ENCODE results near the gene RNF8.
A peak's percentile ranks its signal among the peaks of the same experiment; 100 is the strongest.

RNF8 gene

DNA sequence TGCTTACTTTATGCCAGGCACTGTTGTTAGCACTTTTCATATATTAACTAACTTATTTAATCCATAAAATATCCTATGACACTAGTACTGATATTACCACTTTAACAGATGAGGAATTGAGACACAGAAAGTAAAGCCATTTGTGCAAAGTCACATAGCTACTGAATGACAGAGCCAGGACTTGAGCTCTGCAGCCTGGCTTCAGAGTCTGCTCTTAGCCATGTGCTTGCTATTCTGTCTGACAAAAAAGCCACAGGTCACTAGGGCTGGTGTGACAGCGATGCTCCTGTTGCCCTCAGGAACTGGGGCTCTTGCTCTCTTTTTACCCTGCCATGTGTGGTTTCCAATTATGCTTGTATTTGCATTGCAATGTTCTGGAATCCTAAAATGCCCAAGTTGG lies 44.7 kb upstream of the RNF8 start:
- Histone ChIP-seq H3K9ac (ENCODE audit: insufficient read length, low read depth) (no peak overlapping the region), H3K4me3 (ENCODE audit: insufficient read length, low read depth) (no peak overlapping the region), H3K27me3 (ENCODE audit: insufficient read depth, insufficient read length) (no peaks in the 10 kb centered on the region), H3K4me1 (ENCODE audit: insufficient read depth, insufficient read length) (no peaks in the 10 kb centered on the region), H3K36me3 (ENCODE audit: insufficient read depth, insufficient read length, low read length) (peaks cover 32% of the 10 kb centered on the region), H3K9me3 (ENCODE audit: insufficient read depth, low read length) (no peaks in the 10 kb centered on the region)
- no peak for TF ChIP-seq SUZ12 (IDR thresholded peaks at IDR 0.05; ENCODE audit: extremely low read depth, insufficient read depth, insufficient read length)
- no peak for TF ChIP-seq YY1 (IDR thresholded peaks at IDR 0.05; ENCODE audit: insufficient read depth, insufficient read length)
- TF ChIP-seq ZNF274 (IDR thresholded peaks at IDR 0.05; ENCODE audit: low read depth, low read length): no peak
- no peak for DNase-seq (ENCODE audit: low read depth, low spot score)

DNA sequence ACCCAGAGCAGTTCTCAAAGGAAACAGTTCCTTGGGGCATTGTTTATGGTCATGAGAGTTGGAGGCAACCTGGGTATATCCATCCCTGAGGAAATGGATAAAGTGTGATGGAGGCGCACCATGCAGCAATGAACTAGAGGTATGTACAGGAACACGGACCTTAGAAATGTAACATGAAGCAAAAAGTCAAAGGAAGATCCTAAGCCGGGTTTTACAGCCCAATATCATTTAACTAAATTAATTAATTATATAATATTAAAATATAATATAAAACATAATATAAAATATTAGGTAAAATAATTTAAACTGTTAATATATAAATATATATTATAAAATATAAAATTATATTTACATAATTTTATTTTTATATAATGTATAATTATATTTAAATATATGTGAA lies 44.1 kb upstream of the RNF8 start:
- TF ChIP-seq YY1 (IDR thresholded peaks at IDR 0.05; ENCODE audit: insufficient read depth, insufficient read length): no peak
- no peak for TF ChIP-seq SUZ12 (IDR thresholded peaks at IDR 0.05; ENCODE audit: extremely low read depth, insufficient read depth, insufficient read length)
- H3K4me3 ChIP-seq (ENCODE audit: insufficient read length, low read depth): no peak overlapping the region
- H3K27me3 ChIP-seq (ENCODE audit: insufficient read depth, insufficient read length): no peaks in the 10 kb centered on the region
- no peak for DNase-seq (ENCODE audit: low read depth, low spot score)
- no peaks in the 10 kb centered on the region for H3K9me3 ChIP-seq (ENCODE audit: insufficient read depth, low read length)
- peaks cover 36% of the 10 kb centered on the region for H3K36me3 ChIP-seq (ENCODE audit: insufficient read depth, insufficient read length, low read length)
- no peak overlapping the region for H3K9ac ChIP-seq (ENCODE audit: insufficient read length, low read depth)
- H3K4me1 ChIP-seq (ENCODE audit: insufficient read depth, insufficient read length): no peaks in the 10 kb centered on the region

DNA sequence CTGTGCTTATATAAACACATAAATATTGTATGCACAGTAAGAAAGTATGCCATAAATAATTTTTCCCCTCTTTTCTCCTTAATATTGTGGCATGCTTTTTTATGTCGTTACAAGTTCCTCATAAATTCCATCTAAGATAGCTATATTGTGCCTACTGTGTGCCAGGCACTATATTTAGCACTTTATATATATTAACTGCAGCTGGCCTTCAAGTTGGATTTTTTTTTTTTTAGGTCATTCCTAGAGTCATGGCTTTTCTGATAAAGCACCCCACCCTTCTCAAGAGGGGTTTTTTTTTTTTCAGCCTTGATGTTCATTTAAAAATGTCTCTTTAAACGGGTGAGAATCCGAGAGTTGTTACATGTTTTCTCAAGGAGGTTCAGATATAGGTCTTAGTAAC lies 42.8 kb upstream of the RNF8 start:
- Histone ChIP-seq H3K36me3 (ENCODE audit: insufficient read depth, insufficient read length, low read length) (peaks cover 36% of the 10 kb centered on the region), H3K9ac (ENCODE audit: insufficient read length, low read depth) (no peak overlapping the region), H3K4me3 (ENCODE audit: insufficient read length, low read depth) (no peak overlapping the region), H3K27me3 (ENCODE audit: insufficient read depth, insufficient read length) (no peaks in the 10 kb centered on the region), H3K9me3 (ENCODE audit: insufficient read depth, low read length) (no peaks in the 10 kb centered on the region), H3K4me1 (ENCODE audit: insufficient read depth, insufficient read length) (no peaks in the 10 kb centered on the region)
- no peak for DNase-seq (ENCODE audit: low read depth, low spot score)
- no peak for TF ChIP-seq ZNF274 (IDR thresholded peaks at IDR 0.05; ENCODE audit: low read depth, low read length)
- no peak for TF ChIP-seq SUZ12 (IDR thresholded peaks at IDR 0.05; ENCODE audit: extremely low read depth, insufficient read depth, insufficient read length)
- no peak for TF ChIP-seq YY1 (IDR thresholded peaks at IDR 0.05; ENCODE audit: insufficient read depth, insufficient read length)

DNA sequence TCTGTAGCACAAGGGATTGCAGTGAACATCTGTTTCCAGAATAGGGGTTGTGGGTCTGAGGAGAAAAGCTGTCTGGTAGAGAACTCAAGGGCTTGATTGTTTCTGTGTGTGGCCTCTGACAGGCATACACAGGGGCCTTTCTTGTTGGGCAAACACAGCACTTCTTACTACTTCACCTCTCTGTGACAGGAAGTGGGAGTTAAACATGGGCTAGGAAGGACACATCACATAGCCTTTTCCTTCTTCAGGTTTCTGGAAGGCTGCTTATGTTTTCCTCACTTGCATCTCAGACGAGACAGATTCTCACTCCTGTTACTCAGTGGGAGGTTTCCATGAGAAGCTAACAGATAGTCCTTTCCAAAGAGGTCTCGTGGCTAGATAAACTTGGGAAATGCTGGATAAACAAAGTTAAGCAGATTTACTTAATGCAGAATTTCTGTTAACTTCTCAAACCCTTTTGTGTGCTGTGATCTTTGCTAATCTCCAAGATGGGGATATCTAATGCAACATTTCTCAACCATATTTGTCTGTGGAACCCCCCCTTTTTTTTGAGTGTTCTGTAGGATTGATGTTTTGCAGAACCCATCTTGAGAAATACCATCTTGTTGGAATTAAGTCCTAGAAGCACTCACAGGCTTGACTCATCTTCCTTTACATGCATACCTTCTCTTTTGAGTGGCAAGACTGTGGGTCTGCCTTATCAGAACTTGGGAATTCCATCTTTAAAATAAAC lies 41.9 kb upstream of the RNF8 start:
- Histone ChIP-seq H3K27me3 (ENCODE audit: insufficient read depth, insufficient read length) (no peaks in the 10 kb centered on the region), H3K9ac (ENCODE audit: insufficient read length, low read depth) (no peak overlapping the region), H3K9me3 (ENCODE audit: insufficient read depth, low read length) (no peaks in the 10 kb centered on the region), H3K36me3 (ENCODE audit: insufficient read depth, insufficient read length, low read length) (peaks cover 39% of the 10 kb centered on the region), H3K4me3 (ENCODE audit: insufficient read length, low read depth) (no peak overlapping the region), H3K4me1 (ENCODE audit: insufficient read depth, insufficient read length) (no peaks in the 10 kb centered on the region)
- DNase-seq (ENCODE audit: low read depth, low spot score): no peak
- TF ChIP-seq ZNF274 (IDR thresholded peaks at IDR 0.05; ENCODE audit: low read depth, low read length) (no peak), SUZ12 (IDR thresholded peaks at IDR 0.05; ENCODE audit: extremely low read depth, insufficient read depth, insufficient read length) (no peak)

DNA sequence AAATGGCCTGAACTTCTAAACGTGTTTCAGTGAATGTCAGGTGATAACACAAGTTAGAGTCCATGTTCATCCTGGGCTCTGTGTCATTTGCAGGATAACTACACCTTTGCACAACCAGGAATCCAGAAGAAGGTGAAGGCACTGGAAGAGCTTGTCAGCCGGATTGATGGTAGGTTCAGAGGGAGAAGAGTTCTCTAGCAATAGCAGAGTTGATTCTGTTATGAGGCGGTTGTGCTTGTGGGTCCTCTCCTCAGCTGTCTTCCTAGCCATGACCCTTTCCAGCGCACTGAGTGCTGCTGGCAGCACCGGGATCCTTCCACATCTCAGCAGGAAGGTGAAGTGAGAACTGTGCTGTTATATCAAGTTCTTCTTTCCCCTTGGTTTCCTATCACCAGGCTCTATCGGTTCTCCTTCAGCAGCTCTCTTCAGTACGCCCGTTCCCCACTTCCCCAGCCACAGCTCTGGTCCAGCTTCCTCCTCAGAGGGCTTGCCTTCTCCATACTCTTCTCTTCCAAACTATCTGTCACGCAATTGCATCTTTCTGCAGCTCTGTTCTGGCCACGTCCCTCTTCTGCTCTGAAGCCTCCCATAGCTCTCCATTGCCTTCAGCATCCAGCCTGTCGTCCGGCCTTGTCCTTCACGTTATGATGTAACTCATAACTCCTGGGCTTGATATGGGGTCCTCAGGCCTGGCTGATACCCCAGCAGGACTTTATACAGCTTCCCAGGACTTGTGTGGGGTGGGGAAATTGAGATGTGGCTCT lies 39.9 kb upstream of the RNF8 start:
- no peak for TF ChIP-seq ZNF274 (IDR thresholded peaks at IDR 0.05; ENCODE audit: low read depth, low read length)
- TF ChIP-seq SUZ12 (IDR thresholded peaks at IDR 0.05; ENCODE audit: extremely low read depth, insufficient read depth, insufficient read length): no peak
- TF ChIP-seq YY1 (IDR thresholded peaks at IDR 0.05; ENCODE audit: insufficient read depth, insufficient read length): no peak
- H3K36me3 ChIP-seq (ENCODE audit: insufficient read depth, insufficient read length, low read length): peaks cover 56% of the 10 kb centered on the region
- no peak overlapping the region for H3K9ac ChIP-seq (ENCODE audit: insufficient read length, low read depth)
- H3K4me1 ChIP-seq (ENCODE audit: insufficient read depth, insufficient read length): no peaks in the 10 kb centered on the region
- no peak for DNase-seq (ENCODE audit: low read depth, low spot score)
- no peaks in the 10 kb centered on the region for H3K27me3 ChIP-seq (ENCODE audit: insufficient read depth, insufficient read length)
- no peaks in the 10 kb centered on the region for H3K9me3 ChIP-seq (ENCODE audit: insufficient read depth, low read length)
- no peak overlapping the region for H3K4me3 ChIP-seq (ENCODE audit: insufficient read length, low read depth)

DNA sequence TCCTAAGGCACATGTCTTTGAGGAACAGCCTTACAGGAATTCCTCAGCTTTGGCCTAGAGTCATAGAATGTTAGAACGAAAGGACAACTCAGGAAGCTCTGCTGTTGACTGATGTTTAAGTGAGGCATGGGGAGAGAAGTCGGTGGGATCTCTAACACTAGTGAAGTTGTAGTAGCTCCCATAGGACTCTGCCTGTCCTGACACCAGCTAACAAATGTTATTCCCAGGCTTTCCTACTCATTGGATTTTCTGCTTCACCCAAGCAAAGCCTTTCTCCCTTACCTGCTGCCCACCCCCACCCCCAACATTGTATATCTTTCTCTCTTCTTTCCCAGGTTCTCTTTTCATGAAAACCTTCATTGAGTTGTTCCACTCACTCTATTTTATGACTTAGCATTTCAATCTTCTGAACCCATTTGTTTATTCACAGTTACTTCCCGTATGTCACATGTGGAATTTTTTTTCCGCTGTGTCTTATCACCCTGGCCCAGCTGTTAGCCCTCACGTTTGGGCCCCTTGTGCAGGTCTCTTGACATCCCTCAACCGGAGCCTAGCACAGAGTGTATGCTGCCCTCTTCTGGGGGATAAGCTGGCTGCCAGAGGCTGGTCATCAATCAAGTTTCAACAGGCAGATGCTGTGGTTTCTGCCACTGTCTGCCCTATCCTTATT lies 39.2 kb upstream of the RNF8 start:
- peak; percentile 15 for DNase-seq (ENCODE audit: low read depth, low spot score)
- H3K4me3 ChIP-seq (ENCODE audit: insufficient read length, low read depth): no peak overlapping the region
- no peaks in the 10 kb centered on the region for H3K9me3 ChIP-seq (ENCODE audit: insufficient read depth, low read length)
- no peaks in the 10 kb centered on the region for H3K4me1 ChIP-seq (ENCODE audit: insufficient read depth, insufficient read length)
- no peak for TF ChIP-seq YY1 (IDR thresholded peaks at IDR 0.05; ENCODE audit: insufficient read depth, insufficient read length)
- no peak for TF ChIP-seq ZNF274 (IDR thresholded peaks at IDR 0.05; ENCODE audit: low read depth, low read length)
- TF ChIP-seq SUZ12 (IDR thresholded peaks at IDR 0.05; ENCODE audit: extremely low read depth, insufficient read depth, insufficient read length): no peak
- no peaks in the 10 kb centered on the region for H3K27me3 ChIP-seq (ENCODE audit: insufficient read depth, insufficient read length)
- peaks cover 63% of the 10 kb centered on the region for H3K36me3 ChIP-seq (ENCODE audit: insufficient read depth, insufficient read length, low read length)
- H3K9ac ChIP-seq (ENCODE audit: insufficient read length, low read depth): no peak overlapping the region

DNA sequence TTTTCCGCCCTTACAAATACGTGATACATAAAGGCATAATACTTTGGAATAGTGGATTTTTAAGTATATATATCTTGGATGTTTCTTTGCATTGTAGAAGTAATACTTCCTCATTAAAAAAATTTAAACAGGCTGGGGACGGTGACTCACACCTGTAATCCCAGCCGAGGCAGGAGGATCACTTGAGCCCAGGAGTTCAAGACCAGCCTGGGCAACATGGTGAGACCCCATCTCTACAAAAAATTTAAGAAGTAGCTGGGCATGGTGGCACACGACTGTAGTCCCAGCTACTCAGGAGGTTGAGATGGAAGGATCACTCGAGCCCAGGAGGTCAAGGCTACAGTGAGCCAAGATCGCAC lies 38.6 kb upstream of the RNF8 start:
- Histone ChIP-seq H3K27me3 (ENCODE audit: insufficient read depth, insufficient read length) (no peaks in the 10 kb centered on the region), H3K4me1 (ENCODE audit: insufficient read depth, insufficient read length) (no peaks in the 10 kb centered on the region), H3K9me3 (ENCODE audit: insufficient read depth, low read length) (no peaks in the 10 kb centered on the region), H3K36me3 (ENCODE audit: insufficient read depth, insufficient read length, low read length) (peaks cover 63% of the 10 kb centered on the region), H3K4me3 (ENCODE audit: insufficient read length, low read depth) (no peak overlapping the region), H3K9ac (ENCODE audit: insufficient read length, low read depth) (no peak overlapping the region)
- no peak for DNase-seq (ENCODE audit: low read depth, low spot score)
- TF ChIP-seq YY1 (IDR thresholded peaks at IDR 0.05; ENCODE audit: insufficient read depth, insufficient read length): no peak
- TF ChIP-seq ZNF274 (IDR thresholded peaks at IDR 0.05; ENCODE audit: low read depth, low read length): no peak
- no peak for TF ChIP-seq SUZ12 (IDR thresholded peaks at IDR 0.05; ENCODE audit: extremely low read depth, insufficient read depth, insufficient read length)
